HepG2 (cell line): ENCODE data around the gene PTCD1. TPM values are rescaled to one million over a fixed set of nuclear protein-coding genes. Genes with fewer than 3 reads are reported as not detected.

Experiments used
- ATRX ChIP-seq: sonication (generic); formaldehyde crosslinking; IDR thresholded peaks from 2 replicates; pipeline ENCODE4 v1.4.0; 2020; ENCODE audit warnings: missing genetic modification reagents, borderline replicate concordance
- CBX5 ChIP-seq: sonication (generic); formaldehyde crosslinking; IDR thresholded peaks from 2 replicates; pipeline ENCODE4 v1.4.0; 2020; ENCODE audit warnings: missing genetic modification reagents, borderline replicate concordance
- FOSL1 ChIP-seq: sonication (generic); formaldehyde crosslinking; IDR thresholded peaks from 2 replicates; pipeline ENCODE4 v1.9.0; 2021; ENCODE audit warnings: missing genetic modification reagents, borderline replicate concordance
- GABPB1 ChIP-seq: IDR thresholded peaks from 2 replicates; pipeline ENCODE4 v1.6.1; 2016; ENCODE audit warnings: mild to moderate bottlenecking, missing genetic modification reagents, moderate library complexity, missing compliant biosample characterization
- HMG20A ChIP-seq: IDR thresholded peaks from 2 replicates; pipeline ENCODE4 v1.6.1; 2016; ENCODE audit warnings: borderline replicate concordance
- IRX3 ChIP-seq: sonication (generic); formaldehyde crosslinking; IDR thresholded peaks from 2 replicates; pipeline ENCODE4 v1.8.1; 2023; ENCODE audit warnings: mild to moderate bottlenecking, low read depth, missing genetic modification reagents, borderline replicate concordance
- KAT2B ChIP-seq: fragments of 150-350 bp; IDR thresholded peaks from 2 replicates; pipeline ENCODE4 v1.6.1; 2014; ENCODE audit warnings: low read depth, low read length, borderline replicate concordance
- MBNL3 ChIP-seq: fragments of 250-450 bp; sonication (Bioruptor Pico); conservative IDR thresholded peaks from 2 replicates; pipeline ENCODE4 v1.8.0; 2022; ENCODE audit warnings: mild to moderate bottlenecking, inconsistent platforms
- MTF1 ChIP-seq: sonication (generic); formaldehyde crosslinking; IDR thresholded peaks from 2 replicates; pipeline ENCODE4 v1.5.0; 2020; ENCODE audit warnings: missing genetic modification reagents
- NFYB ChIP-seq: sonication (generic); formaldehyde crosslinking; IDR thresholded peaks from 2 replicates; pipeline ENCODE4 v1.4.0; 2020; ENCODE audit warnings: missing genetic modification reagents
- PBX3 ChIP-seq: sonication (generic); formaldehyde crosslinking; IDR thresholded peaks from 2 replicates; pipeline ENCODE4 v1.8.1; 2023; ENCODE audit warnings: missing genetic modification reagents, inconsistent platforms, borderline replicate concordance
- POLR2G ChIP-seq: fragments of 200-400 bp; formaldehyde crosslinking; IDR thresholded peaks from 2 replicates; pipeline ENCODE4 v1.6.1; 2018; ENCODE audit warnings: mild to moderate bottlenecking, low read depth, low read length, moderate library complexity
- SATB2 ChIP-seq: sonication (generic); formaldehyde crosslinking; IDR thresholded peaks from 2 replicates; pipeline ENCODE4 v1.5.0; 2020; ENCODE audit warnings: missing genetic modification reagents
- STAG1 ChIP-seq: sonication (generic); formaldehyde crosslinking; IDR thresholded peaks from 2 replicates; pipeline ENCODE4 v1.4.0; 2020; ENCODE audit warnings: missing genetic modification reagents
- SYNCRIP ChIP-seq: fragments of 200-400 bp; formaldehyde crosslinking; IDR thresholded peaks from 2 replicates; pipeline ENCODE4 v1.6.1; 2018; ENCODE audit warnings: mild to moderate bottlenecking, low read depth, low read length; ENCODE audit not compliant: insufficient read depth
- ZBTB7B ChIP-seq: sonication (generic); formaldehyde crosslinking; IDR thresholded peaks from 2 replicates; pipeline ENCODE4 v1.4.0; 2020; ENCODE audit warnings: missing genetic modification reagents
- ZFP1 ChIP-seq: IDR thresholded peaks from 2 replicates; pipeline ENCODE4 v1.6.1; 2016
- ZNF230 ChIP-seq: sonication (generic); formaldehyde crosslinking; IDR thresholded peaks from 2 replicates; pipeline ENCODE4 v1.4.0; 2020; ENCODE audit warnings: mild to moderate bottlenecking, missing genetic modification reagents
- ZNF546 ChIP-seq: sonication (generic); formaldehyde crosslinking; conservative IDR thresholded peaks from 2 replicates; pipeline ENCODE4 v1.8.1; 2023; ENCODE audit warnings: mild to moderate bottlenecking, missing genetic modification reagents
- ZNF616 ChIP-seq: sonication (generic); formaldehyde crosslinking; IDR thresholded peaks from 2 replicates; pipeline ENCODE4 v1.5.0; 2020; ENCODE audit warnings: low read depth, mild to moderate bottlenecking, missing genetic modification reagents
- ZNF691 ChIP-seq: sonication (generic); formaldehyde crosslinking; IDR thresholded peaks from 2 replicates; pipeline ENCODE4 v1.4.0; 2020; ENCODE audit warnings: missing genetic modification reagents, low read depth, mild to moderate bottlenecking, borderline replicate concordance
- ZSCAN12 ChIP-seq: sonication (generic); formaldehyde crosslinking; IDR thresholded peaks from 2 replicates; pipeline ENCODE4 v1.9.0; 2021; ENCODE audit warnings: mild to moderate bottlenecking, missing genetic modification reagents
- polyA plus RNA-seq, 8 experiments: library from polyadenylated mRNA; depleted of rRNA in 3 of 8; stranded (reverse) in 7 of 8; unstranded in 1 of 8; fragments of >200 nt; fragmentation: Illumina TruSeq in 4 of 8; extraction: Trizol in 4 of 8; gene quantifications; 2 replicates each; pipeline versions ENCODE4 v1.2.1 to v1.2.3, GENCODE V29; 2011 to 2016; ENCODE audit warnings: low read depth in 4 of 8, missing spikeins in 1 of 8, mixed read lengths in 1 of 8; ENCODE audit not compliant: insufficient read depth in 1 of 8
- total RNA-seq, 5 experiments: library from RNA; depleted of rRNA; stranded (reverse); fragments of >200 nt; fragmentation: Illumina TruSeq; extraction: Trizol; gene quantifications; 2 replicates each; pipeline ENCODE4 v1.2.3, GENCODE V29; 2016; ENCODE audit warnings: low read depth in 1 of 5
- TF ChIP-seq, protein P1 (sequence below): sonication (generic); formaldehyde crosslinking; IDR thresholded peaks from 2 replicates; pipeline ENCODE4 v1.5.1; 2020; ENCODE audit warnings: mild to moderate bottlenecking, missing genetic modification reagents, moderate library complexity
- TF ChIP-seq, protein P2 (sequence below): IDR thresholded peaks from 2 replicates; pipeline ENCODE4 v1.6.1; 2016
- TF ChIP-seq, protein P3 (sequence below): sonication (generic); formaldehyde crosslinking; IDR thresholded peaks from 2 replicates; pipeline ENCODE4 v1.4.0; 2020; ENCODE audit warnings: mild to moderate bottlenecking, missing genetic modification reagents

The PTCD1 gene
- total and polyA plus RNA-seq, 2 of the 13 experiments (the other 11 are each of a cell fraction or from before 2014, with no cell fraction given): 3.0 to 8.4 TPM

- TF ChIP-seq ZNF230 (CRISPR knock-in tag): peak; percentile 77; the same call in 1 of the 2 replicates
- TF ChIP-seq, protein P1, sequence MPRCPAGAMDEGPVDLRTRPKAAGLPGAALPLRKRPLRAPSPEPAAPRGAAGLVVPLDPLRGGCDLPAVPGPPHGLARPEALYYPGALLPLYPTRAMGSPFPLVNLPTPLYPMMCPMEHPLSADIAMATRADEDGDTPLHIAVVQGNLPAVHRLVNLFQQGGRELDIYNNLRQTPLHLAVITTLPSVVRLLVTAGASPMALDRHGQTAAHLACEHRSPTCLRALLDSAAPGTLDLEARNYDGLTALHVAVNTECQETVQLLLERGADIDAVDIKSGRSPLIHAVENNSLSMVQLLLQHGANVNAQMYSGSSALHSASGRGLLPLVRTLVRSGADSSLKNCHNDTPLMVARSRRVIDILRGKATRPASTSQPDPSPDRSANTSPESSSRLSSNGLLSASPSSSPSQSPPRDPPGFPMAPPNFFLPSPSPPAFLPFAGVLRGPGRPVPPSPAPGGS (CRISPR knock-in tag): peak; percentile 77
- TF ChIP-seq ATRX (CRISPR knock-in tag): no peak; the same call in 1 of the 2 replicates
- TF ChIP-seq ZSCAN12 (CRISPR knock-in tag): peak; percentile 69; the same call in 1 of the 2 replicates
- no peak; the same call in 1 of the 2 replicates for TF ChIP-seq ZNF691 (CRISPR knock-in tag)
- no peak for TF ChIP-seq IRX3 (CRISPR knock-in tag)
- TF ChIP-seq, protein P2, sequence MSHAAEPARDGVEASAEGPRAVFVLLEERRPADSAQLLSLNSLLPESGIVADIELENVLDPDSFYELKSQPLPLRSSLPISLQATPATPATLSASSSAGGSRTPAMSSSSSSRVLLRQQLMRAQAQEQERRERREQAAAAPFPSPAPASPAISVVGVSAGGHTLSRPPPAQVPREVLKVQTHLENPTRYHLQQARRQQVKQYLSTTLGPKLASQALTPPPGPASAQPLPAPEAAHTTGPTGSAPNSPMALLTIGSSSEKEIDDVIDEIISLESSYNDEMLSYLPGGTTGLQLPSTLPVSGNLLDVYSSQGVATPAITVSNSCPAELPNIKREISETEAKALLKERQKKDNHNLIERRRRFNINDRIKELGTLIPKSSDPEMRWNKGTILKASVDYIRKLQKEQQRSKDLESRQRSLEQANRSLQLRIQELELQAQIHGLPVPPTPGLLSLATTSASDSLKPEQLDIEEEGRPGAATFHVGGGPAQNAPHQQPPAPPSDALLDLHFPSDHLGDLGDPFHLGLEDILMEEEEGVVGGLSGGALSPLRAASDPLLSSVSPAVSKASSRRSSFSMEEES (CRISPR knock-in tag): peak; percentile 42; the same call in 1 of the 2 replicates
- TF ChIP-seq STAG1 (CRISPR knock-in tag): no peak
- TF ChIP-seq PBX3 (CRISPR knock-in tag): no peak
- TF ChIP-seq FOSL1 (CRISPR knock-in tag): no peak
- no peak for TF ChIP-seq SYNCRIP
- TF ChIP-seq ZFP1 (CRISPR knock-in tag): peak; percentile 95
- peak; percentile 99 for TF ChIP-seq GABPB1 (CRISPR knock-in tag)
- no peak; the same call in 1 of the 2 replicates for TF ChIP-seq ZNF546 (CRISPR knock-in tag)
- no peak for TF ChIP-seq SATB2 (CRISPR knock-in tag)
- TF ChIP-seq ZBTB7B (CRISPR knock-in tag): no peak
- TF ChIP-seq MTF1 (CRISPR knock-in tag): no peak
- TF ChIP-seq, protein P3, sequence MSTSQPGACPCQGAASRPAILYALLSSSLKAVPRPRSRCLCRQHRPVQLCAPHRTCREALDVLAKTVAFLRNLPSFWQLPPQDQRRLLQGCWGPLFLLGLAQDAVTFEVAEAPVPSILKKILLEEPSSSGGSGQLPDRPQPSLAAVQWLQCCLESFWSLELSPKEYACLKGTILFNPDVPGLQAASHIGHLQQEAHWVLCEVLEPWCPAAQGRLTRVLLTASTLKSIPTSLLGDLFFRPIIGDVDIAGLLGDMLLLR: peak; percentile 36; the same call in 1 of the 2 replicates
- peak; percentile 77 for TF ChIP-seq POLR2G
- TF ChIP-seq NFYB (CRISPR knock-in tag): peak; percentile 41; the same call in 1 of the 2 replicates
- TF ChIP-seq MBNL3 (CRISPR knock-in tag): no peak
- TF ChIP-seq HMG20A (CRISPR knock-in tag): no peak
- TF ChIP-seq CBX5 (CRISPR knock-in tag): peak; percentile 85
- TF ChIP-seq KAT2B: no peak
- no peak for TF ChIP-seq ZNF616 (CRISPR knock-in tag)
Measured at GRCh38 chr7:99408379-99409191, 30.0 kb downstream of the PTCD1 start, which contains the start of the genes BUD31 and PDAP1 (continued).
